GM12878 (cell line): Measurements from ENCODE around the gene LDB2. TPM values are rescaled to one million over a fixed set of nuclear protein-coding genes. Genes with fewer than 3 reads are reported as not detected.

Experiments
- ATAC-seq: fragments of 200-7000 bp; cut with Tn5 transposase; 3 replicates; pipeline ENCODE4 v1.9.1; 2020; ENCODE audit warnings: mild to moderate bottlenecking, moderate library complexity
- BruUV-seq: library from RNA; stranded (reverse); fragments of 400-500 nt; replicated peaks from 2 replicates; lab custom pipeline; 2021; lab: Mats Ljungman, UMichigan
- CTCF ChIA-PET: fragments of 300-600 bp; sonication (Branson Sonifier 250); formaldehyde crosslinking; extraction: SDS; loops from one replicate; lab custom pipeline; 2021; ENCODE audit warnings: inconsistent platforms; lab: Yijun Ruan, JAX
- POLR2A ChIA-PET: fragments of 350-600 bp; formaldehyde crosslinking; extraction: SDS; loops from one replicate; lab custom pipeline; 2021; ENCODE audit warnings: inconsistent platforms; lab: Charles Lee
- RAD21 ChIA-PET: fragments of 300-600 bp; sonication (Branson Sonifier 250); formaldehyde crosslinking; loops from one replicate; lab custom pipeline; 2023; ENCODE audit warnings: antibody characterized with exemption; ENCODE audit not compliant: unreplicated experiment; lab: Charles Lee
- SMC1A ChIA-PET: fragments of 300-600 bp; sonication (Branson Sonifier 250); formaldehyde crosslinking; loops from one replicate; lab custom pipeline; 2023; ENCODE audit not compliant: unreplicated experiment, uncharacterized antibody; lab: Charles Lee
- DNase-seq: peaks from one replicate; pipeline ENCODE4 v3.0.0-alpha.2; 2011; ENCODE audit warnings: low read depth, low spot score
- FAIRE-seq: peaks from 3 replicates; lab custom pipeline; 2011; peaks lifted over from hg19 to GRCh38; lab: Jason Lieb, UNC
- H2AFZ ChIP-seq: 2 replicates; pipeline ENCODE4 v1.6.0; 2011; ENCODE audit warnings: low read depth, low read length, control low read depth; ENCODE audit not compliant: control insufficient read depth
- H3K27ac ChIP-seq: 2 replicates; pipeline ENCODE4 v1.5.1; 2011; ENCODE audit warnings: control low read depth; ENCODE audit not compliant: control insufficient read depth, insufficient read depth
- H3K27me3 ChIP-seq, 2 experiments: replicated peaks in 1 of 2; 2 replicates each; pipeline versions ENCODE4 v1.6.0 to v1.6.1; 2011; ENCODE audit warnings: low read length in 1 of 2; ENCODE audit not compliant: control insufficient read depth in 2 of 2, insufficient read depth in 2 of 2
- H3K36me3 ChIP-seq, 2 experiments: 2 replicates each; pipeline ENCODE4 v1.5.1; 2011; ENCODE audit warnings: low read length in 1 of 2; ENCODE audit not compliant: control insufficient read depth in 2 of 2, insufficient read depth in 2 of 2
- H3K4me1 ChIP-seq: 2 replicates; pipeline ENCODE4 v1.6.1; 2011; ENCODE audit warnings: mild to moderate bottlenecking, low read length, moderate library complexity, mixed read lengths; ENCODE audit not compliant: control insufficient read depth, insufficient read depth
- H3K4me2 ChIP-seq: 2 replicates; pipeline ENCODE4 v1.6.0; 2011; ENCODE audit warnings: control low read depth; ENCODE audit not compliant: control insufficient read depth, insufficient read depth
- H3K4me3 ChIP-seq: fragments of 200-600 bp; sonication (generic); 2 replicates; pipeline ENCODE4 v1.5.1; 2016
- H3K79me2 ChIP-seq: 2 replicates; pipeline ENCODE4 v1.6.0; 2011; ENCODE audit warnings: low read length; ENCODE audit not compliant: control insufficient read depth, insufficient read depth
- H3K9ac ChIP-seq: 2 replicates; pipeline ENCODE4 v1.8.0; 2011; ENCODE audit warnings: low read length, control low read depth, mixed read lengths; ENCODE audit not compliant: control insufficient read depth, insufficient read depth
- H3K9me3 ChIP-seq: replicated peaks from 3 replicates; pipeline ENCODE4 v1.5.1; 2011; ENCODE audit warnings: mild to moderate bottlenecking, low read length; ENCODE audit not compliant: control insufficient read depth, insufficient read depth
- H4K20me1 ChIP-seq: 2 replicates; pipeline ENCODE4 v1.6.0; 2011; ENCODE audit not compliant: control insufficient read depth, insufficient read depth
- ESRRA ChIP-seq: IDR thresholded peaks from 2 replicates; pipeline ENCODE4 v1.6.1; 2012; ENCODE audit warnings: mild to moderate bottlenecking, low read length, improper control_type of control experiment
- GATAD2B ChIP-seq: fragments of 450-650 bp; conservative IDR thresholded peaks from 2 replicates; pipeline ENCODE4 v1.6.1; 2017; ENCODE audit warnings: low read depth, mild to moderate bottlenecking, moderate library complexity
- MLLT1 ChIP-seq: fragments of 450-650 bp; IDR thresholded peaks from 2 replicates; pipeline ENCODE4 v1.6.1; 2016; ENCODE audit warnings: mild to moderate bottlenecking
- MTA3 ChIP-seq: IDR thresholded peaks from 2 replicates; pipeline ENCODE4 v1.6.1; 2012; ENCODE audit warnings: low read length, inconsistent platforms, borderline replicate concordance
- PBX3 ChIP-seq: IDR thresholded peaks from 2 replicates; pipeline ENCODE4 v1.6.1; 2011; ENCODE audit warnings: mild to moderate bottlenecking, low read depth, low read length, moderate library complexity; ENCODE audit not compliant: insufficient replicate concordance
- POLR2AphosphoS2 ChIP-seq: IDR thresholded peaks from 2 replicates; pipeline ENCODE4 v1.6.1; 2011; ENCODE audit warnings: low read depth, mild to moderate bottlenecking, low read length, improper control_type of control experiment, moderate library complexity
- SIX5 ChIP-seq: IDR thresholded peaks from 2 replicates; pipeline ENCODE4 v1.6.1; 2011; ENCODE audit warnings: mild to moderate bottlenecking, low read depth, low read length, moderate library complexity; ENCODE audit not compliant: severe bottlenecking
- SKIL ChIP-seq: fragments of 450-650 bp; IDR thresholded peaks from 2 replicates; pipeline ENCODE4 v1.6.1; 2017; ENCODE audit warnings: mild to moderate bottlenecking, low read depth, inconsistent platforms; ENCODE audit not compliant: poor library complexity, severe bottlenecking
- STAT1 ChIP-seq: fragments of 450-650 bp; conservative IDR thresholded peaks from 2 replicates; pipeline ENCODE4 v1.6.1; 2014; ENCODE audit warnings: antibody characterized with exemption, mild to moderate bottlenecking
- TARDBP ChIP-seq: IDR thresholded peaks from 2 replicates; pipeline ENCODE4 v1.6.1; 2016; ENCODE audit warnings: borderline replicate concordance
- WGBS: methylation state at CpG from one replicate; pipeline ENCODE4 v1.1.6; 2016; ENCODE audit warnings: low lambda C conversion rate; ENCODE audit not compliant: insufficient replicate concordance, insufficient coverage; ENCODE audit errors: missing lambda C conversion rate; 5-methylcytosine and 5-hydroxymethylcytosine counted together
- in situ Hi-C: fragments of 300-500 bp; cut with MboI; formaldehyde crosslinking; loops from 9 replicates; pipeline ENCODE4 v1.14.3; 2018; ENCODE audit warnings: mixed read lengths
- intact Hi-C: fragments of 100-400 bp; cut with micrococcal nuclease; formaldehyde crosslinking; loops from one replicate; pipeline ENCODE4 v1.14.2; 2022; ENCODE audit not compliant: unreplicated experiment
- polyA plus RNA-seq, 11 experiments: library from polyadenylated mRNA; depleted of rRNA in 4 of 11; unstranded in 6 of 11; stranded (reverse) in 5 of 11; fragments of >200 nt; fragmentation: Nextera tagmentation in 4 of 11; fragmentation: Illumina TruSeq in 1 of 11; extraction: Ambion mirVana in 4 of 11; extraction: Trizol in 1 of 11; gene quantifications; 1 replicate in 1 of 11; 2 replicates in 10 of 11; pipeline versions ENCODE4 v1.2.1 to v1.2.3, GENCODE V29; 2011 to 2016; ENCODE audit warnings: inconsistent platforms in 2 of 11, missing spikeins in 2 of 11, low read depth in 1 of 11
- total RNA-seq, 4 experiments: library from RNA; depleted of rRNA in 3 of 4; stranded (reverse); fragments of >200 nt in 3 of 4; fragmentation: Illumina TruSeq in 1 of 4; extraction: Trizol in 1 of 4; gene quantifications; 2 replicates each; pipeline versions ENCODE4 v1.2.1 to v1.2.3, GENCODE V29; 2013 to 2021

The LDB2 gene
- total and polyA plus RNA-seq, 10 of the 15 experiments (the other 5 are each of a cell fraction or from before 2014, with no cell fraction given), result 0.15 TPM; not detected in 9

GRCh38 chr4:16617011-16617410 lies 281.4 kb downstream of the LDB2 start (continued):
- TF ChIP-seq MLLT1 (no peak), SKIL (no peak), SIX5 (no peak)

GRCh38 chr4:16609170-16609758 lies 289.2 kb downstream of the LDB2 start:
- intact Hi-C loops (no loop called here), in situ Hi-C loops (no loop called here)
- Histone ChIP-seq H3K4me2 (no peak overlapping the region), H3K9me3 (no peaks in the 10 kb centered on the region; the same call in 2 of the 3 replicates), H3K36me3 (no peaks in the 10 kb centered on the region)
- BruUV-seq, result no TSS peak
- FAIRE-seq, result no peak
- TF ChIP-seq MTA3 (no peak), STAT1 (no peak), GATAD2B (no peak), TARDBP (no peak), POLR2AphosphoS2 (no peak), ESRRA (no peak), PBX3 (no peak)
- TF ChIP-seq, all 136 proteins: peak for 0
- WGBS, result 52% methylated on average over 10 of the region's 10 CpGs
- no peaks in the 10 kb centered on the region for H4K20me1 ChIP-seq
- H3K27me3 ChIP-seq, result no peaks in the 10 kb centered on the region
- ChIA-PET POLR2A (no interaction called here), SMC1A (no interaction called here), RAD21 (no interaction called here), CTCF (no interaction called here)
- no peaks in the 10 kb centered on the region for H3K4me1 ChIP-seq
- no peak overlapping the region for H3K9ac ChIP-seq
- no peaks in the 10 kb centered on the region for H3K79me2 ChIP-seq
- ATAC-seq, result no peak
- H3K4me3 ChIP-seq, result no peak overlapping the region
- no peak for DNase-seq
- no peak overlapping the region for H3K27ac ChIP-seq
- no peak overlapping the region for H2AFZ ChIP-seq
